Vagina (tissue), 2 donors: ENCODE data around the gene MANEAL.

Experiments used
- POLR2A ChIP-seq, 2 donors: fragments of 450-650 bp; IDR thresholded peaks; one replicate each; pipeline ENCODE4 v1.6.1; 2017; ENCODE audit warnings: antibody characterized with exemption in 2 of 2, mild to moderate bottlenecking in 2 of 2, moderate library complexity in 2 of 2
- POLR2AphosphoS5 ChIP-seq, 2 donors: sonication (generic); formaldehyde crosslinking; IDR thresholded peaks; one replicate each; pipeline ENCODE4 v1.9.0; 2017; ENCODE audit warnings: antibody characterized with exemption in 2 of 2, mild to moderate bottlenecking in 2 of 2, low read depth in 1 of 2; ENCODE audit not compliant: insufficient read depth in 1 of 2
- TF ChIP-seq, protein P1 (sequence below), 3 experiments: fragments of 450-650 bp in 2 of 3; fragments of 200-600 bp in 1 of 3; sonication (generic) in 1 of 3; IDR thresholded peaks; one replicate each; pipeline ENCODE4 v1.5.1; 2017 to 2019; ENCODE audit warnings: antibody characterized with exemption in 3 of 3, mild to moderate bottlenecking in 2 of 3, moderate library complexity in 2 of 3

DNA sequence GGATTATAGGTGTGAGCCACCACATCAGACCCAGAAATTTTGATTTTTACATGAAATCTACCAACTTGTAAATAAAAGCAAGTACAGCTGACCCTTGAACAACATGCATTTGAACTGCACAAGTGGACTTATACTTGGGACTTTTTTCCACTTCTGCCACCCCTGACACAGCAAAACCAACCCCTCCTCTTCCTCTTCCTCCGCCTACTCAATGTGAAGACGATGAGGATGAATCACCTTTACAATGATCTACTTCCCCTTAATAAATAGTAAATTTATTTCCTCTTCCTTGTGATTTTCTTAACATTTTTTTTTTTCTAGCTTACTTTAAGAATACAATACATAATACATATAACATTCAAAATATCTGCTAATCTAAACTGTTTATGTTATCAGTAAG lies 31.9 kb downstream of the MANEAL start:
- TF ChIP-seq, protein P1, sequence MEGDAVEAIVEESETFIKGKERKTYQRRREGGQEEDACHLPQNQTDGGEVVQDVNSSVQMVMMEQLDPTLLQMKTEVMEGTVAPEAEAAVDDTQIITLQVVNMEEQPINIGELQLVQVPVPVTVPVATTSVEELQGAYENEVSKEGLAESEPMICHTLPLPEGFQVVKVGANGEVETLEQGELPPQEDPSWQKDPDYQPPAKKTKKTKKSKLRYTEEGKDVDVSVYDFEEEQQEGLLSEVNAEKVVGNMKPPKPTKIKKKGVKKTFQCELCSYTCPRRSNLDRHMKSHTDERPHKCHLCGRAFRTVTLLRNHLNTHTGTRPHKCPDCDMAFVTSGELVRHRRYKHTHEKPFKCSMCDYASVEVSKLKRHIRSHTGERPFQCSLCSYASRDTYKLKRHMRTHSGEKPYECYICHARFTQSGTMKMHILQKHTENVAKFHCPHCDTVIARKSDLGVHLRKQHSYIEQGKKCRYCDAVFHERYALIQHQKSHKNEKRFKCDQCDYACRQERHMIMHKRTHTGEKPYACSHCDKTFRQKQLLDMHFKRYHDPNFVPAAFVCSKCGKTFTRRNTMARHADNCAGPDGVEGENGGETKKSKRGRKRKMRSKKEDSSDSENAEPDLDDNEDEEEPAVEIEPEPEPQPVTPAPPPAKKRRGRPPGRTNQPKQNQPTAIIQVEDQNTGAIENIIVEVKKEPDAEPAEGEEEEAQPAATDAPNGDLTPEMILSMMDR (IDR thresholded peaks at IDR 0.05): no peak
- no peak for TF ChIP-seq POLR2A (IDR thresholded peaks at IDR 0.05)
- no peak for TF ChIP-seq POLR2AphosphoS5 (IDR thresholded peaks at IDR 0.05; ENCODE audit: insufficient read depth in 1 of 2, low read depth in 1 of 2)
